DND-41 (cell line): Measurements from ENCODE around the gene CDKN2C.

Source experiments
- EZH2 ChIP-seq: IDR thresholded peaks from 3 replicates; pipeline ENCODE4 v1.6.1; 2012; ENCODE audit warnings: borderline replicate concordance, low read depth, mild to moderate bottlenecking, moderate library complexity, low read length, inconsistent platforms; ENCODE audit not compliant: severe bottlenecking
- TF ChIP-seq, protein P1 (sequence below): IDR thresholded peaks from 2 replicates; pipeline ENCODE4 v1.5.1; 2012; ENCODE audit warnings: borderline replicate concordance, low read length, moderate library complexity, mild to moderate bottlenecking; ENCODE audit not compliant: poor library complexity, severe bottlenecking; ENCODE audit errors: extremely low read depth

- TF ChIP-seq, protein P1, sequence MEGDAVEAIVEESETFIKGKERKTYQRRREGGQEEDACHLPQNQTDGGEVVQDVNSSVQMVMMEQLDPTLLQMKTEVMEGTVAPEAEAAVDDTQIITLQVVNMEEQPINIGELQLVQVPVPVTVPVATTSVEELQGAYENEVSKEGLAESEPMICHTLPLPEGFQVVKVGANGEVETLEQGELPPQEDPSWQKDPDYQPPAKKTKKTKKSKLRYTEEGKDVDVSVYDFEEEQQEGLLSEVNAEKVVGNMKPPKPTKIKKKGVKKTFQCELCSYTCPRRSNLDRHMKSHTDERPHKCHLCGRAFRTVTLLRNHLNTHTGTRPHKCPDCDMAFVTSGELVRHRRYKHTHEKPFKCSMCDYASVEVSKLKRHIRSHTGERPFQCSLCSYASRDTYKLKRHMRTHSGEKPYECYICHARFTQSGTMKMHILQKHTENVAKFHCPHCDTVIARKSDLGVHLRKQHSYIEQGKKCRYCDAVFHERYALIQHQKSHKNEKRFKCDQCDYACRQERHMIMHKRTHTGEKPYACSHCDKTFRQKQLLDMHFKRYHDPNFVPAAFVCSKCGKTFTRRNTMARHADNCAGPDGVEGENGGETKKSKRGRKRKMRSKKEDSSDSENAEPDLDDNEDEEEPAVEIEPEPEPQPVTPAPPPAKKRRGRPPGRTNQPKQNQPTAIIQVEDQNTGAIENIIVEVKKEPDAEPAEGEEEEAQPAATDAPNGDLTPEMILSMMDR, result no peak
- no peak for TF ChIP-seq EZH2
These were observed 44.8 kb downstream of the CDKN2C start for GRCh38 chr1:51014878-51015277.
